Activated T-helper 9 cell treated with anti-CD3 and anti-CD28 coated beads, Interleukin-2, amount 50 U/mL, for 16 hours (primary cell): ENCODE results near the gene SOX5.

Experiments
- DNase-seq: peaks from one replicate; pipeline ENCODE4 v3.0.0-alpha.2; 2020; ENCODE audit warnings: low read depth

SOX5 gene

DNA sequence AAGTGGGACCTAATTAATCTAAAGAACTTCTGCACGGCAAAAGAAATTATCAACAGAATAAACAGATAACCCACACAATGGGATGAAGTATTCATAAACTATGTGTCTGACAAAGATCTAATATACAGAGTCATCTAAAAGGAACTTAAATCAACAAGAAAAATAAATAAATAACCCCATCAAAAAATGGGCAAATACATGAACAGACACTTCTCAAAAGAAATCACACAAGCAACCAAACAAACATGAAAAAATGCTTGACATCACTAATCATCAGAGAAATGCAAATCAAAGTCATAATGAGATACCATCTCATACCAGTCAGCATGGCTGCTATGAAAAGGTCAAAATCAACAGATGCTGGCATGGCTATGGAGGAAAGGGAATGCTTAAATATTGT lies 466.9 kb downstream of the SOX5 start:
- DNase-seq = no peak
